Dedifferentiated amniotic fluid mesenchymal stem cell (primary cell): ENCODE results near the gene PCSK2.

ENCODE experiments used
- DNase-seq: peaks from one replicate; pipeline ENCODE4 v3.0.0-alpha.2; 2016; ENCODE audit errors: extremely low spot score

The PCSK2 gene

GRCh38 chr20:17480696-17481095 lies 253.9 kb downstream of the PCSK2 start:
- no peak for DNase-seq

- DNase-seq: no peak
Measured at GRCh38 chr20:17481661-17482060, 254.8 kb downstream of the PCSK2 start.

DNA sequence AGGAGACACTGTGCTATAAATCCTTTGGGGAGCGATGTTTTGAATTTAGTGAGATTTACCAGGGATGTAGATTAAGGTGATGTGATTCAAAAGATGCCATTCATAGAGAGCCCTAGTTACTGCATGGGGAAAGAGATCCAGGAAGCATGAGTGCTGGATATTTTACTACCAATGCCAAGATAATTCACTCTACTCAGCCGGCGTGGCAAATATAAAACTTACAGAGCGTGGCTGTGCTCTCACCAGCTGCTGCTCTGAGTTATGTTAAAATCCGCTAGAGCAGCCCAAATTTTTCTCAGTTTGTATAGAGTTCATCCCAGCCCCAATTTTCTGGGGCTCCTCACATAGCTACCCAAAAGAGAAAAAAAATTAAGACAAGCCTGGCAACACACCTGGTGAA lies 255.7 kb downstream of the PCSK2 start:
- no peak for DNase-seq

DNA sequence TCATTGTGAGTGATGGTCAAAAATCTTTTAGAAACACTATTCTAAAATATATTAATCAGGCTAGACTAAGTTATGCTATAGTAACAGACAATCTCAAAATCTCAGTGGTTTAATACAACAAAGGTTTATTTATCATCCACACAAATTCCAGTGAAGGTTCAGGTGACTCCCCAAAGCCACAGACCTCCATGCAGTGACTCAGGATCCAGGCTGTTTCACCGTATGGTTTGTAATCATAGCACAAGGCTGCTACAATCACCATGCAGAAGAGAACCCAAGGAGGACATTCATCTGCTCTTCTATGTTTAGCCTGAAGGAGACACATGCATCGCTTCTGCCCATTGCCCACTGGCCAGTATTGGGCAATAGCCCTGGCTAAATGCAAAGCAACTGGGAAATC lies 258.2 kb downstream of the PCSK2 start:
- no peak for DNase-seq

DNA sequence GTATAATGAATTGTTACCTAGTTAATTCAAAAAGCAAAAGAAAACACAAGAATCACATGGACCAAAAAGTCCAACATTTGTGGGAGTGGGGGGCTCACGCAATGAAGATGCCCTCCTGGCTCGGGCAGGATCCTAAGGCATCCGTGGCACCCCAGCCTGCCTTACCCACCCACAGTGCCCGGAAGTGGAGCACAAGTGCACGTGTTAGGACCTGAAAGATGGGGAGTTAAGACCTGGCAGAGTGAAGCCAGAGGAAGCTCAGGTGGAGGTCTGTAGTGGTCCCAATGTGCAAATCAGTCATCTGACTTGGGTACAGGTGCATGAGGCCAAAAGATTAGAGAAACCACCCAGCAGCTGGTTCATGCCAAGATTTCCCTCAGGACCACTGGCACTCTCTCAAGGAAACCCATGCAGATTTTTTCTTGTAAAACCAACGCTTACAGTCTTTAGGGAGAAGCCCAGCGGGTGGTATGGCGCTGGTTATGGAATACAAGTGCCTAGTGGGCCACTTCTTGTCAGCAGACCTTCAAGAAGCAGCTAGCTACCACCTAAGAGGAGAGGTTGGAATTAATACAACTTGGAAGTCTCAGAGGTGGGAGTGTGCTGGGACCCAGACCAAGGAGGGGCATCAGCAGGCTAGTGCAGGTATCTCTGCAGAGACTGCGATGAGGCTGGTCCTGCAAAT lies 262.2 kb downstream of the PCSK2 start:
- DNase-seq: no peak

DNA sequence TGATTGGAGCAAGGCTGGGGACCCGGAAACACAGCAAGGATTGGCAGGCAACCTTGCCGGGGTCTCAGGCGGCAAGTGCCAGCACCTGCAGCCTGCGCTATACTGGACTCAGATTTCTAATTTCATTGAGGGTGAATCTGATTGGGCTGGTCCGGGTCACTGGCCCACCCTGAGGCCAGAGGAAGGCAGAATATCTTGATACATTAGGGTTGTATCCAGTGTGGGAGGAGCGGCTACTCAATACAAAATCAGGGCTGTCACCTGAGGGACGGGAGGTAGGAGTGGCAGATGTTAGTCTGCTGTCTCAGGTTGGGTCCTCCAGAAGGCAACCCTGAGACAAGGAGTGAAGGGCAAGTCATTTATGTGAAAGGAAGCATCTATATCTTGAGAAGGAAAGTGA lies 263.7 kb downstream of the PCSK2 start:
- DNase-seq: no peak

- DNase-seq: no peak
Measured at GRCh38 chr20:17491041-17491440, 264.2 kb downstream of the PCSK2 start.

GRCh38 chr20:17491488-17491887 lies 264.6 kb downstream of the PCSK2 start:
- no peak for DNase-seq

- no peak for DNase-seq
Measured at GRCh38 chr20:17493173-17493572, 266.3 kb downstream of the PCSK2 start.

- DNase-seq: no peak
Measured at GRCh38 chr20:17494201-17494600, 267.4 kb downstream of the PCSK2 start.

DNA sequence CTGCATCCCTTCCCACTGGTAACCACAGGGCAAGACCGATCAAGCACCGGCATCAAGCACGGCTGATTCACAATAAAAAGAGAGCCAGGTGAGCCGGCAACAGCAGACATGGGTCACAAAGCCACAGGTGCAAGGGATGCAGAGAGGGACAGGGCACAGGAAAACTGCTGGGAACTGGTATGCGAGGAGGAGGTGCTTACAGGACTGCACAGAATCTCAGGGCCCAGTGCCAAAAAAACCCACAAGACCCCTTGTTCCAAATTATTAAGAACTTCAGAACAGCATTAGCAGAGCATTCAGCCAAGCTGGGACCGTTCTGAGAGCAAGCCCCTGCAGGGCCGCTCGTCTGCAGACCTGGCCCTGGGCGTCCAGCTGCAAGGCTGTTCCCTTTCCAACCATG lies 269.0 kb downstream of the PCSK2 start:
- no peak for DNase-seq

GRCh38 chr20:17497821-17498580 lies 271.2 kb downstream of the PCSK2 start:
- no peak for DNase-seq

GRCh38 chr20:17498641-17499040 lies 271.8 kb downstream of the PCSK2 start:
- DNase-seq: no peak

DNA sequence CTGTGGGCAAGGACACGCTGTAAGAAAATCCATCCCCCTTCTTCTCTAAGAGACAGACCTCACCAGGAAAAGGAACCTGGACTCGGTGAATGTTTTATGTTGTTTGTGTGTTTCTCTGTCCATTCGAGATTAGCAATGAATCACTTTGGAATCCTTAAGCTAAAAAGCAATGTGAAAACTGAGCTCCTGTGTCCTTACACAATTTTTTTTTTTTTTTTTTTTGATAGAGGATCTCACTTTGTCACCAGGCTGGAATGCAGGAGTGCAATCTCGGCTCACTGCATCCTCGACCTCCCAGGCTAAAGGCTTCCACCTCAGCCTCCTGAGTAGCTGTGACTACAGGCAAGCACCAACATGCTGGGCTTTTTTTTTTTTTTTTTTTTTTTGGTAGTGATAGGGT lies 272.2 kb downstream of the PCSK2 start:
- DNase-seq: no peak

- DNase-seq: no peak
Measured at GRCh38 chr20:17500271-17500670, 273.4 kb downstream of the PCSK2 start.

- DNase-seq: no peak
Measured at GRCh38 chr20:17500826-17501225, 274.0 kb downstream of the PCSK2 start.

DNA sequence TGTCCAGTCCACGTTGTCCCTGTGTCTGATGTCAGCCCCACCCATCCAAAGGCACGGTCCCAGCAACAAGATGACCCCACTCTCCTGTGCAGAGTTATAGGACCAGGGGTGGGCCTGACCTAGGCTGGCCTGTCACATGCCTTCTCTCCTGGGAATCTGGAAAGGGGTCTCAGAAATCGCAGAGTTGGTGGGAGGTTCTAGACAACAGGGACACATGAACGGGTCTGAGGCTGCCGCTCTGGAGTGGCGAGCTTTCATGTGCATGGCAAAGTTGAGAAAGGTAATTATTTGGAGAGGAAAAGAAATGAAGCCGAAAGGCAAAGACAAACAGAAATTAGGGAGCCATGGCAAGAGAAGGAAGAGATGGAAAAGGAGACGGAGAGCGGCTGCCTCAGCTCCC lies 274.9 kb downstream of the PCSK2 start:
- DNase-seq: no peak

DNA sequence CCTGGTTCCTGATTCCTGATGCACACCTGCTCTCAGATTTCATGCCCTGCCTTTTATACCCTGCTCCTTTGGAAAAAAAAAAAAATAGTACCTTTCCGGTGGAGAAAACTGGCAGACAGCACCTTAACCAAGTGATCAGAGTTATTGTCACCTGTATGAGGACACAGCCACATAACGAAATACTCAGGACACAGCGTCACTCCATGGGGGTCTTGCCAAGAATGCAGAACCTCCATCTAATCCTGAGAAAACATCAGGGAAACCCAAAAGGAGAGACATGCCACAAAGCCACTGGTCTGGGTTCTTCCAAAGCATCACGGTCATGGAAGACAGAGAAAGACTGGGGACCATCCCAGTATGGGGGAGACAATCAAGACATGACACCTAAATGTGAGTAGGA lies 275.3 kb downstream of the PCSK2 start:
- DNase-seq: no peak

DNA sequence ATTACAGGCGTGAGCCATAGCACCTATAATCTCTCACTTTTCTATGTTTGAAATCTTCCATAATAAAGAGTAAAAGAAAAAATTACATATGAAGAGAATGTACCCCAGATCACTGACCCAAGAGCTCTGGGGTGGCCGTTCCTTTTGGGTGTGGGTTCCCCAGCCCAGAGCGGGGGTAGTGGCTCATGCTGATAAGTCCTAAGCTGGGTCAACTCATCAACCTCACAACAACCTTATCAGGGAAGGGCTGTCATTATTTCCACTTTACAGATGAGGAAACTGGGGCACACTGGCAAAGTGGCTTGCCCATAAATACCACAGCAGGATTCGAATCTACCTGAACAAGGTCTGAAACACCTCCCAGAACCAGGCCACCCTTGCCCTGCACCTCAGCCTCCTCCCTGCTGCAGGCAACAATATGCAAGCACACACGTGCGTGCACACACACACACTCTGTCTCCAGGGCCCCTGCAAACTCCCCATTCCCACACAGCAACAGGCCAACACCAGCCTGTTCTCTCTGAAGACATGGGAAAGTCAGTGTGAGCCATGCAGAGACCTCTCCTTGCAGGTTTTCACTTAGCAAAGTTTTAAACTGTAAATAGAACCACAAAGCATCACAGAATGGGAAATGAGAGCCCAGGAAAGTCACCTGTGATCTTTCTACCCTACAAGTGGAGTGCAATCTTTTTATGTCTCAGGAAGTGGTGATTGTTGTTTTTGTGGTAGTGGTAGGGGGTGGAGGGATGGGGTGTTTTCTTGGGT lies 276.6 kb downstream of the PCSK2 start:
- no peak for DNase-seq

DNA sequence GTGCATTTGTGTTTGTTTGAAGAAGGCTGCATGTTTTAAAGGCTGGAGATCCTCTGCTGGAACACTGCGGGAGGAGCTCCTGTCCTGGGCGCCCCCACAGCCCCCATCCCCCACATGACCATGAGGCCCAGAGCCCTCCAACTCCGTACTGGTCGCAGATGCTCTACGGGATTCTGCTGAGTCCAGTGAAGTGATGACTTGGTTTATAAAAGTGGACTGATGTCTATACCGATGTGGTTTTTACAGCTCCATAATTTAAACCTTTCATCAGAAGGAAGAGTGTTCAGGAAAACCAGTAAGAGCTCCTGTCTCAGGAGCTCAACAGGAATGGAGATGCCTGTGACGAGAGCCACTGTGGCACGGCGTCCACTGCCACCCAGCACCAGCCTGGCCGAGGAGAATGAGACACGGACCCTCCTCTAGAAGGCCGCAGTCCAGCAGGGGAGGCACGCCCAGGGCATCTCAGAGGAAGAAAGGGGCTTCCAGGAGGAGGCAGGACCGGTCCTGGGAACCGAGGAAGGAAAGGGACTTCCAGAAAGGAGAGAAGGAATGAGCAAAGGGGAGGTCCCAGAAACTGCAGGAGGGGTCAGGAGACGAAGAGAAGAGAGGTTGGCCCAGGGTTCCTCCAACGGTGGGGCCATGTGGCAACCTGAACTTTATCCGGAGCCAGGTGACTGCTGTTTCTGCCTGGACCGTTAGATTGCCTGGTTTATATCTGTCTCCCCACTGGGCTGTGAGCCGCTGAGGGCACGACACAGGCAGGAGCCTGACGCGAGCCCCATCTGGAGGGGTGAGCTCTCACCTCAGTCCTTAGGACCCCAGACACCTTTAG lies 277.4 kb downstream of the PCSK2 start:
- DNase-seq: no peak

GRCh38 chr20:17504898-17505635 lies 278.2 kb downstream of the PCSK2 start:
- DNase-seq: peak; percentile 56
